GM23338 (cell line): ENCODE measurements around the gene SMAD1. TPM values are rescaled to one million over a fixed set of nuclear protein-coding genes. Genes with fewer than 3 reads are reported as not detected.

ENCODE experiments used
- ATAC-seq: fragments of 200-7000 bp; cut with Tn5 transposase; 3 replicates; pipeline ENCODE4 v1.9.1; 2020
- DNase-seq: peaks from one replicate; pipeline ENCODE4 v3.0.0-alpha.2; 2015; ENCODE audit warnings: low spot score
- H2AFZ ChIP-seq: fragments of 200-600 bp; sonication (generic); 2 replicates; pipeline ENCODE4 v1.8.0; 2016; ENCODE audit warnings: antibody characterized with exemption, mild to moderate bottlenecking, moderate library complexity
- H3F3A ChIP-seq: fragments of 200-600 bp; sonication (generic); replicated peaks from 2 replicates; pipeline ENCODE4 v1.8.0; 2017; ENCODE audit warnings: antibody characterized with exemption, mixed run types, low read depth
- H3K27ac ChIP-seq: fragments of 200-600 bp; sonication (generic); 2 replicates; pipeline ENCODE4 v1.6.1; 2016; ENCODE audit warnings: low read depth
- H3K27me3 ChIP-seq: fragments of 200-600 bp; sonication (generic); 2 replicates; pipeline ENCODE4 v1.8.0; 2016; ENCODE audit warnings: mild to moderate bottlenecking, mixed run types, moderate library complexity; ENCODE audit not compliant: insufficient read depth
- H3K36me3 ChIP-seq: fragments of 200-600 bp; sonication (generic); 2 replicates; pipeline ENCODE4 v1.8.0; 2016; ENCODE audit warnings: mild to moderate bottlenecking; ENCODE audit not compliant: insufficient read depth
- H3K4me1 ChIP-seq: fragments of 200-600 bp; sonication (generic); 2 replicates; pipeline ENCODE4 v1.8.0; 2016; ENCODE audit warnings: mild to moderate bottlenecking, moderate library complexity; ENCODE audit not compliant: insufficient read depth
- H3K4me2 ChIP-seq: fragments of 200-600 bp; sonication (generic); 2 replicates; pipeline ENCODE4 v1.7.1; 2017; ENCODE audit warnings: mixed run types
- H3K4me3 ChIP-seq: fragments of 200-600 bp; sonication (generic); 2 replicates; pipeline ENCODE4 v1.6.1; 2016; ENCODE audit warnings: mixed run types
- H3K79me2 ChIP-seq: fragments of 200-600 bp; sonication (generic); replicated peaks from 2 replicates; pipeline ENCODE4 v1.8.0; 2017; ENCODE audit warnings: mild to moderate bottlenecking; ENCODE audit not compliant: insufficient read depth
- H3K9me2 ChIP-seq: fragments of 200-600 bp; sonication (generic); 2 replicates; pipeline ENCODE4 v1.8.0; 2017; ENCODE audit not compliant: insufficient read depth
- H4K20me1 ChIP-seq: fragments of 200-600 bp; sonication (generic); replicated peaks from 2 replicates; pipeline ENCODE4 v1.8.0; 2017; ENCODE audit warnings: mild to moderate bottlenecking; ENCODE audit not compliant: insufficient read depth
- H3K27ac Mint-ChIP-seq: 2 replicates; pipeline ENCODE4 v1.8.0; 2020; ENCODE audit warnings: inconsistent platforms, mild to moderate bottlenecking, moderate library complexity, mixed read lengths
- H3K27me3 Mint-ChIP-seq: 3 replicates; pipeline ENCODE4 v1.8.0; 2022; ENCODE audit warnings: low read depth, mild to moderate bottlenecking, moderate library complexity, mixed read lengths, inconsistent platforms; ENCODE audit not compliant: insufficient read depth, poor library complexity
- H3K36me3 Mint-ChIP-seq: 3 replicates; pipeline ENCODE4 v1.8.0; 2021; ENCODE audit warnings: low read depth, mild to moderate bottlenecking, inconsistent platforms, moderate library complexity, mixed read lengths
- H3K4me1 Mint-ChIP-seq: 3 replicates; pipeline ENCODE4 v1.8.0; 2020; ENCODE audit warnings: mild to moderate bottlenecking, inconsistent platforms, mixed read lengths
- H3K4me3 Mint-ChIP-seq: 3 replicates; pipeline ENCODE4 v1.8.0; 2021; ENCODE audit warnings: moderate library complexity, mild to moderate bottlenecking, inconsistent platforms, mixed read lengths
- H3K9me3 Mint-ChIP-seq: 3 replicates; pipeline ENCODE4 v1.8.0; 2020; ENCODE audit warnings: moderate library complexity, mild to moderate bottlenecking, inconsistent platforms, mixed read lengths
- CREB1 ChIP-seq: fragments of 250-450 bp; sonication (Bioruptor Pico); IDR thresholded peaks from 2 replicates; pipeline ENCODE4 v1.5.0; 2020; ENCODE audit warnings: low read depth, mild to moderate bottlenecking, moderate library complexity
- EZH2 ChIP-seq: fragments of 200-600 bp; sonication (generic); IDR thresholded peaks from one replicate; pipeline ENCODE4 v1.8.0; 2017; ENCODE audit warnings: antibody characterized with exemption, mild to moderate bottlenecking, low read depth; ENCODE audit not compliant: unreplicated experiment
- EZH2phosphoT487 ChIP-seq: fragments of 200-600 bp; sonication (generic); IDR thresholded peaks from one replicate; pipeline ENCODE4 v1.8.1; 2018; ENCODE audit warnings: antibody characterized with exemption; ENCODE audit not compliant: unreplicated experiment
- JUNB ChIP-seq: IDR thresholded peaks from one replicate; pipeline ENCODE4 v1.6.1; 2016; ENCODE audit warnings: antibody characterized with exemption; ENCODE audit not compliant: unreplicated experiment
- POLR2AphosphoS5 ChIP-seq: IDR thresholded peaks from 2 replicates; pipeline ENCODE4 v1.6.1; 2016; ENCODE audit warnings: antibody characterized with exemption, low read depth
- STAT1 ChIP-seq: IDR thresholded peaks from one replicate; pipeline ENCODE4 v1.6.1; 2016; ENCODE audit warnings: antibody characterized with exemption; ENCODE audit not compliant: unreplicated experiment
- ZNF114 ChIP-seq: fragments of 250-450 bp; sonication (Bioruptor Pico); IDR thresholded peaks from 2 replicates; pipeline ENCODE4 v1.5.0; 2020; ENCODE audit warnings: mild to moderate bottlenecking, moderate library complexity
- ZNF331 ChIP-seq: fragments of 250-450 bp; sonication (Bioruptor Pico); IDR thresholded peaks from 2 replicates; pipeline ENCODE4 v1.5.0; 2020; ENCODE audit warnings: low read depth, mild to moderate bottlenecking, moderate library complexity
- ZNF462 ChIP-seq: fragments of 250-450 bp; sonication (Bioruptor Pico); IDR thresholded peaks from 2 replicates; pipeline ENCODE4 v1.5.0; 2020; ENCODE audit warnings: mild to moderate bottlenecking, moderate library complexity
- polyA plus RNA-seq: library from polyadenylated mRNA; unstranded; fragments of >200 nt; fragmentation: Nextera tagmentation; extraction: Ambion mirVana; gene quantifications from 2 replicates; pipeline ENCODE4 v1.2.1, GENCODE V29; 2016
- total RNA-seq: library from RNA; depleted of rRNA; stranded (reverse); fragments of >200 nt; shearing (Covaris generic); gene quantifications from 2 replicates; pipeline ENCODE4 v1.2.3, GENCODE V29; 2014
- TF ChIP-seq, protein P1 (sequence below): IDR thresholded peaks from 2 replicates; pipeline ENCODE4 v1.6.1; 2016; ENCODE audit warnings: antibody characterized with exemption
- TF ChIP-seq, protein P2 (sequence below), 2 experiments: fragments of 200-600 bp in 1 of 2; sonication (generic) in 1 of 2; conservative IDR thresholded peaks; 2 replicates each; pipeline versions ENCODE4 v1.5.1 to v1.6.1; 2016 to 2017; ENCODE audit warnings: antibody characterized with exemption in 2 of 2, low read depth in 2 of 2, mild to moderate bottlenecking in 2 of 2, moderate library complexity in 1 of 2

Gene SMAD1
- total and polyA plus RNA-seq, 2 experiments from 2014 or later, result 19.8 to 33.6 TPM

DNA sequence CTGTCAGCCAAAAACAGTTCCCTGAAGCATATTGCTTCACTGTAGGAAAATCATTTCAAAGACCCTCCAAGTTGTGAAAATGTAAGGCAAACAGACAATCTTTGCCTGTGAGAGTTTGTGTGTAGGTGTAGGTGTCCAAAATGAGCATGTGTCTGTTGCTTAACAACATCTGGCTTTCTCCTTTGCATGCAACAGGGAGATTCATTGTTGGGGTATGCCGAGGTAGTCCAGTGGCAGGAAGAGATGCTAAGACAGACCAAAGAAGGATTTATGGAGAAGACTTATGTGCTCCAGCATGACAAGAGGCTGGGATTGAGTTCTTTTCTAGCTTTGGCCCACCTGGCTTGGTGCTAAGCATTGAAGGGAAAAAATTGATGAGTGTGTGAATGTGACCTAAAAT, 29.8 kb upstream of the SMAD1 start (continued):
- TF ChIP-seq EZH2 (no peak), STAT1 (no peak), POLR2AphosphoS5 (no peak), CREB1 (CRISPR knock-in tag) (no peak)

- no peak overlapping the region for H3K4me2 ChIP-seq
- Mint-ChIP-seq H3K9me3 (peaks cover 10% of the 10 kb centered on the region), H3K36me3 (peaks cover 7% of the 10 kb centered on the region; the same call in 2 of the 3 replicates), H3K4me1 (no peaks in the 10 kb centered on the region), H3K27me3 (no peaks in the 10 kb centered on the region), H3K27ac (no peak overlapping the region), H3K4me3 (no peak overlapping the region)
- H3K36me3 ChIP-seq, result no peaks in the 10 kb centered on the region
- no peak overlapping the region for H3K4me3 ChIP-seq
- no peaks in the 10 kb centered on the region for H3K79me2 ChIP-seq
- ATAC-seq (no peak), DNase-seq (no peak)
- no peaks in the 10 kb centered on the region for H3K27me3 ChIP-seq
- TF ChIP-seq ZNF462 (CRISPR knock-in tag) (no peak), JUNB (no peak), EZH2 (no peak), ZNF331 (CRISPR knock-in tag) (no peak), ZNF114 (no peak), POLR2AphosphoS5 (no peak), EZH2phosphoT487 (no peak)
- TF ChIP-seq, protein P1, sequence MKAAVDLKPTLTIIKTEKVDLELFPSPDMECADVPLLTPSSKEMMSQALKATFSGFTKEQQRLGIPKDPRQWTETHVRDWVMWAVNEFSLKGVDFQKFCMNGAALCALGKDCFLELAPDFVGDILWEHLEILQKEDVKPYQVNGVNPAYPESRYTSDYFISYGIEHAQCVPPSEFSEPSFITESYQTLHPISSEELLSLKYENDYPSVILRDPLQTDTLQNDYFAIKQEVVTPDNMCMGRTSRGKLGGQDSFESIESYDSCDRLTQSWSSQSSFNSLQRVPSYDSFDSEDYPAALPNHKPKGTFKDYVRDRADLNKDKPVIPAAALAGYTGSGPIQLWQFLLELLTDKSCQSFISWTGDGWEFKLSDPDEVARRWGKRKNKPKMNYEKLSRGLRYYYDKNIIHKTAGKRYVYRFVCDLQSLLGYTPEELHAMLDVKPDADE, result no peak
- TF ChIP-seq, protein P2, sequence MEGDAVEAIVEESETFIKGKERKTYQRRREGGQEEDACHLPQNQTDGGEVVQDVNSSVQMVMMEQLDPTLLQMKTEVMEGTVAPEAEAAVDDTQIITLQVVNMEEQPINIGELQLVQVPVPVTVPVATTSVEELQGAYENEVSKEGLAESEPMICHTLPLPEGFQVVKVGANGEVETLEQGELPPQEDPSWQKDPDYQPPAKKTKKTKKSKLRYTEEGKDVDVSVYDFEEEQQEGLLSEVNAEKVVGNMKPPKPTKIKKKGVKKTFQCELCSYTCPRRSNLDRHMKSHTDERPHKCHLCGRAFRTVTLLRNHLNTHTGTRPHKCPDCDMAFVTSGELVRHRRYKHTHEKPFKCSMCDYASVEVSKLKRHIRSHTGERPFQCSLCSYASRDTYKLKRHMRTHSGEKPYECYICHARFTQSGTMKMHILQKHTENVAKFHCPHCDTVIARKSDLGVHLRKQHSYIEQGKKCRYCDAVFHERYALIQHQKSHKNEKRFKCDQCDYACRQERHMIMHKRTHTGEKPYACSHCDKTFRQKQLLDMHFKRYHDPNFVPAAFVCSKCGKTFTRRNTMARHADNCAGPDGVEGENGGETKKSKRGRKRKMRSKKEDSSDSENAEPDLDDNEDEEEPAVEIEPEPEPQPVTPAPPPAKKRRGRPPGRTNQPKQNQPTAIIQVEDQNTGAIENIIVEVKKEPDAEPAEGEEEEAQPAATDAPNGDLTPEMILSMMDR (conservative IDR thresholded peaks at IDR 0.05; ENCODE audit: low read depth in 2 of 2), result no peak
- no peaks in the 10 kb centered on the region for H3K9me2 ChIP-seq
- no peak overlapping the region for H2AFZ ChIP-seq
- H3F3A ChIP-seq, result no peaks in the 10 kb centered on the region
- H3K27ac ChIP-seq, result no peak overlapping the region
- H3K4me1 ChIP-seq, result no peaks in the 10 kb centered on the region
- no peaks in the 10 kb centered on the region for H4K20me1 ChIP-seq
These were observed 29.0 kb upstream of the SMAD1 start for GRCh38 chr4:145452447-145453162.
